Amygdala (tissue), 56 donors: Measurements from ENCODE around the gene RGS7.
"Not testable (repeated sequence)": the region's sequence is repeated elsewhere in the genome, so short reads cannot be mapped to it uniquely, and the experiment has no call there.

ENCODE experiments used
- DNase-seq, 56 donors: peaks; one replicate each; lab custom pipeline; 2025; lab: John Stamatoyannopoulos, UW

RGS7 gene

GRCh38 chr1:240946926-240947325 lies 410.1 kb downstream of the RGS7 start:
- DNase-seq = peak in 1 of 56 donors; percentile 1

DNA sequence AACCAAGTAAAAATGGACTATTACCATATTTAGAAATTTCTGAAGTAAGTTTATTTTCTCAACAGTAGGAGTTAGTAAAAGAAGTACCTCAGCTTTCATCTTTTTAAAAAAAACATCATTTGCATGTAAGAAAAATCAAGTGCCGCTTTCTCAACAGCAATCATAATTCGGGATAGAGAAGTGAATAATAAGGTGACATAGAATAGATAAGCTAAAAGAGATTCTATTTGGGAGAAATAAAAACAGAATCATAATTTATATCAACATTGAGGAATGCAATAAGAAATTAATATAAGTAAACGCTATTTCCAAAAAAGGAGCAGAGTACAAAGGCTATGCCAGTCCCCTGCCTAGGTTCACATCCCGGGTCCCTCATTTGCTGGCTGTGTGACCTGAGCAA lies 414.1 kb downstream of the RGS7 start:
- DNase-seq = no peak

- peak in 10 of 56 donors; percentile 4 to 30 (median 12) for DNase-seq
Measured at GRCh38 chr1:240941701-240942370, 415.2 kb downstream of the RGS7 start.

DNA sequence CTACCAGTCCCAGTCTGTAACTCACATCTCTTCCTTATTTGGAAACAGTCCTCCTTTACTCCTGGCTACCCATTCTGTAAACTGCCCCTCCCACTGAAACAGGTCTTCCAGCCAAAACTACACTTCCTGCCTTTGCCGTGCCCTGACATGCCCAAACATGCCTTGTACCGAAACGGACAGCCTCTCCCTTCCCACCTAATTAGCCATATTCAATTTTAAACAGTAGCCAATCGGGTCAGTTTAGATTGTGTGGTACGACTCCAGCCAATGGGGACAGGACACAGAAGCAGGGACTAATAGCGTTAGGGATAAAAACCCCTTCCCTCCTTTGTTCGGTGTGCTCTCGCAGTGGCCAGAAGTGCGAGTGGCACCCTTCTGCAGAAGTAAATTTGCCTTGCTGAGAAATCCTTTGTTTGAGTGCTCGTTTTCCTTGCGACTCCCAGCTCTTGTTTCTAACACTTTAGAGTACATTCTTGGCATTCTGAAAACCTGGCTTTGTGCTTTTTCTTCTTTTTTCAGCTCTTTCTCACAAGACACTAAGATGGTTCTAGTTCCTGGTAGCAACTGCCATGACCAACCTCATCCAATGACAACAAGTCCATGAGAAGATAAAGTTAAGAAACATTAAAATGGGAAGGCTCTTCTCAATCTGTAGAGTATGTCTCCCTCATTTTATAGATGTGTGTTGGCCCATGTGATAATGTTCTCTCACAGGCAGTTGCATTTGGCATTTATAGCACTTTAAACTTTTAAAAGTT lies 419.9 kb downstream of the RGS7 start:
- no peak for DNase-seq

GRCh38 chr1:240935920-240936319 lies 421.1 kb downstream of the RGS7 start:
- DNase-seq = no peak

DNA sequence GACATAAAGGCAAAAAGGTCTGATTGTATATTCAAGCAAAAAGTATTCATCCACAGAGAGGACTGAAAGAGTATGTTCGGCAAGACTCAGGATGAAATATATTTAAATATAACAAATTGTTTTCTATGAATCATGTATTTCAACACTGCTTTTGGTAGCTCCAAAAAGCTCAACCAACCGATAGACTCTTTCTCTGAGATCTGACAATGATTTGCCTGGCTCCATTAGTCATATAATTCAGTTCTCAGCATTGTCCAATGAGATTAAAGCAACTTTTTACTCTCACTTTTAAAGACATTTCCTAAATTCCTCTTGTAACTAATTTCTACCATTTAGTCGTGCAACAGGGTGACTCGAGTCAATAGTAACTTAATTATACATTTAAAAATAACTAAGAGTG lies 426.0 kb downstream of the RGS7 start:
- no peak for DNase-seq

DNA sequence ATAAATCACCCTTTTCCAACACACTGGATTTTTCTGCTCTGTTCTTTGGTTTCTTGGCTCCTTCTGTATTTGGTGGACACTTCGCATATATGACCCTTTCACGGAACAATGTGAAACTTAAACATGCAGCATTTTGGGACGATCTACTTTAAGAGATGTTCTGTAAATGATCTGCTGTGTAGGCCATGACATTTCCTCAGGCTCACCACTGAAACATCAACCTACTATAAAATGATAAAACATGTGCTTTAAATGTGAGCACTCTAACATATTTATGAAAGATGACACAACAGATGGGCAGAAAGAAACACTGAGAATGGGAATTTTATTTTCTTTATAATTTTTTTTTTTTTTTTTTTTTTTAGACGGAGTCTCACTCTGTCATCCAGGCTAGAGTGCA lies 428.7 kb downstream of the RGS7 start:
- DNase-seq = no peak

DNA sequence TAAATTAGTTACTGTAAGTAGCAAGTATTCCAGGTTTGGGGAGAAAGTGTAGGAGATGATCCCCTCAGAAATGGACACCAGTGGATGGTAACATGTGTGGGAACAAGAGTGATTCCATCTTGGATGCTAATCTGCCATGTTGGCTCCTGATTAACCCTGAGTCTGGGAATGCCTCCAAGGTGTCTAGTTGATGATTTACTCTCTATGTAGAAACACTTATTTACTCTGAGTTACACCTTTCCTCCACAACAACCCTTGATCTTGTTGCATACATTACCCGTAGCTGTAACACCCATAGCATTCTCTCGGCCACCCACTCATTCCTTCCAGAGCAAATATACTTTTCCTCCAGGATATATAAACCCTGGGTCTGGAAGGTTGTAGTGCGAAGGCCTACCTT lies 429.2 kb downstream of the RGS7 start:
- no peak for DNase-seq

DNA sequence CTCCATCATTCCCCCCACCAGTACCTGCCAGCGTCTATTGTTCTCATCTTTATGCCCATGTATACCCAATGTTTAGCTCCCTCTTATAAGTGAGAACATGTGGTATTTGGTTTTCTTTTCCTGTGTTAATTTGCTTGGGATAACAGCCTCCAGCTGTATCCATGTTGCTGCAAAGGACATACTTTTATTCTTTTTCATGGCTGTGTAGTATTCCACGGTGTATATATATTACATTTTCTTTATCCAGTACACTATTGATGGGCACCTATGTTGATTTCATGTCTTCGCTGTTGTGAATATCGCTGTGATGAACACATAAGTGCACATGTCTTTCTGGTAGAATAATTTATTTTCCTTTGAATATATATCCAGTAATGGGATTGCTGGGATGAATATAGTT lies 431.7 kb downstream of the RGS7 start:
- DNase-seq = no peak

- DNase-seq = no peak
Measured at GRCh38 chr1:240917976-240918375, 439.0 kb downstream of the RGS7 start.

GRCh38 chr1:240914506-240914905 lies 442.5 kb downstream of the RGS7 start:
- DNase-seq = no peak

DNA sequence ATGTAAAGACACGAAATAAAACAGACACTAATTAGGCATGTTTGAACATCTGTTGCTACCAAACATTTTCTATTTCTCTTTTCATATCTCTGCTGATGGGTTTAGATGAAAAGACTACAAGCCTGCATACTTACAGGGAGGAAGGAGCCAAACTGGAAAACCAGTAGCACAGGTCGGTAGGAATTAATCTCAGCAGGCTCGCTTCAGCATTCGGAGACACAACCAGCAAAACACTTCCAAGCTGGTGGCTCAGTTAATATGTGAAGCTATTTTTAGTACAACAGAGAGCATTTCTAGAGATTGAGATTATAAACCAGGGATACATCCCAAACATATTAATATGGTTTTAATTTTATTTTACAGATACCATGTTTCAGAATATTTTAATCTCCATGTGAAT lies 444.2 kb downstream of the RGS7 start:
- no peak for DNase-seq

DNA sequence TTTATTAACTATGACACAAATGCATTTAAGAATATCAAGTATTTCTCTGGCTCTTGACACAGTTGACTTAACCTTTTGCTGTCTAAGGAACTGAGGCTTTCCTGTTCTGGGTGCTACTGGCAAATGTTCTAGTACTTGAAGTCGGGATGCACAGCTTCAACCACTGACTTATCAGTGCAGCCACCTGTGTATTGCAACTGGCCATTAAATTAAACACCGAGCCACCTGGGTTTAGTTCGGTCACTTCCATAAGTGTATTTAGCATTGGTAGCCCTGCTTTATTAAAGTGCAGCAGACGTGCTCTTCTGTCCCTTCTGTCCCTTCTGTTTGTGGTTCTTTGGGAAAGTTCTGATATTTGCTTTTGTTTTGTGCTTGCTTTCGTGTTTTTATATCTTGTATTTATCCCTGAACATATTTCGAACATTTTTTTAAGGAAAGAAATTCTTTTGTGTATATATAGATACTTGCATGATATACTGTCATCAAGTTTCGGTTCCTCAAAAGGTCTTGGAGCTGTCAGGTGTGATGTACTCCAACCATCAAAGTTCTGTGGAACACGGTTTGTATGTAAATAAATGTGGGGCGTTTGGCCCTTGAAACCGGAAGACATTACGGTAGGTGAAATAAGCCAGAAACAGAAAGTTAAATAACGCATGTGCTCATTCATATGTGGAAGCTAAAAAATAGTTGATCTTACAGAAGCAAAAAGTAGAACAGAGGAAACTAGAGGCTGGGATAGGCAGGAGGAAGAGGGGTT lies 447.1 kb downstream of the RGS7 start:
- no peak for DNase-seq

DNA sequence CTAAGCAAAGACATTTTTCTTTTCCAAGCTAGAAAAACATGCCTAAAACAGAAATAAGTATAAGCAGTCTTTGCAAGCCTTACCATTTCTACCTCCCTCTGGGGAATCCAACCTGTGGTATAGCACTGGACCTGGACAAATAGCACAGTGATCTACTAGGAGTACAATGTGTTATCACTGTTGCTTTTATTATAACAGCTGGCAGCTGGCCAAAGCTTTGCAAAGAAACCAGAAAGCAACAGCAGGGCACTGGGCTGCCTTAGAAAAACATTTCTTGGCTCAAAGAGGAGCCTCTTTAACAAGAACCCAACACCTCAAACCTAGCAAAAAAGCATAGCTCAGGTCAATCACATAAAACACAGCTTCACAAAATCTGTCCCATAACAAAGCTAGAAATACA lies 450.5 kb downstream of the RGS7 start:
- DNase-seq = peak in 2 of 56 donors; percentile 3 to 24

- no peak for DNase-seq
Measured at GRCh38 chr1:240905225-240905765, 451.7 kb downstream of the RGS7 start.

DNA sequence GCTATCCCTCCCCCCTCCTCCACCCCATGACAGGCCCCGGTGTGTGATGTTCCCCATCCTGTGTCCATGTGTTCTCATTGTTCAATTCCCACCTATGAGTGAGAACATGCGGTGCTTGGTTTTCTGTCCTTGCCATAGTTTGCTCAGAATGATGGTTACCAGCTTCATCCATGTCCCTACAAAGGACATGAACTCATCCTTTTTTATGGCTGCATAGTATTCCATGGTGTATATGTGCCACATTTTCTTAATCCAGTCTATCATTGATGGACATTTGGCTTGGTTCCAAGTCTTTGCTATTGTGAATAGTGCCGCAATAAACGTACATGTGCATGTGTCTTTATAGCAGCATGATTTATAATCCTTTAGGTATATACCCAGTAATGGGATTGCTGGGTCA lies 461.6 kb downstream of the RGS7 start:
- not testable (repeated sequence) for DNase-seq

DNA sequence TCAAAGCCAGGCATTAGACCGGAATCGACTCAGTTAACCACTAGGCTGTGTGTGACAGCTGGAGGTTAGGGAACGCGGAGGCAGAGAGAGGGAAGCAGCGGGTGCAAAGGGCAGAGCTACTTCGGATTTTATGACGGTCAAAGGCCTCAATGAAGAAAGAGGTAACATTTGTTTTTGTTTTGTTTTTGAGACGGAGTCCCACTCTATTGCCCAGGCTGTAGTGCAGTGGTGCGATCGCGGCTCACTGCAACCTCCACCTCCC lies 468.3 kb downstream of the RGS7 start:
- DNase-seq = no peak

GRCh38 chr1:240888039-240888786 lies 468.8 kb downstream of the RGS7 start:
- DNase-seq = peak in 2 of 56 donors; percentile 2 to 6

DNA sequence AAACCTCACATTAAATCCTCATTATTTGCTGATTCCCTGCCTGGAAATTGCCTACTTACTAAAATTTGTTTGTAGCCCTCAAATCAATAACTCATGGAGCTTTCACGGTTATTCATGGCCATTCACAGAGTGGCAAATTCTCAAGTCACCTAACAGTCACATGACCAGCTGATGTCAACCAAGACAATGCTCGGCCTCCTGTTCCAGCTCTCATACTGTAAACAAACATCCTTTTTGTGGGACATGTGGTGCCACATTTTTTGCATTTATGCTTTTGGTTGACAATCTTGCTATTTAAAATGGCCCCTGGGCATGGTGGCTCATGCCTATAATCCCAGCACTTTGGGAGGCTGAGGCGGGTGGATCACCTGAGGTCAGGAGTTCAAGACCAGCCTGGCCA lies 473.5 kb downstream of the RGS7 start:
- DNase-seq = no peak

GRCh38 chr1:240882656-240883308 lies 474.2 kb downstream of the RGS7 start:
- not testable (repeated sequence) for DNase-seq
